Subcutaneous adipose tissue (tissue), 4 donors: ENCODE data around the gene CPA5. TPM values are rescaled to one million over a fixed set of nuclear protein-coding genes. Genes with fewer than 3 reads are reported as not detected.

ENCODE experiments used
- total RNA-seq, 4 donors: library from RNA; depleted of rRNA; stranded (reverse); fragments of >200 nt; gene quantifications; one replicate each; pipeline ENCODE4 v1.1.0, GENCODE V29; 2016
- TF ChIP-seq, protein P1 (sequence below): fragments of 450-650 bp; IDR thresholded peaks from one replicate; pipeline ENCODE4 v1.5.1; 2016; ENCODE audit warnings: low read depth, mild to moderate bottlenecking, control low read depth, antibody characterized with exemption, moderate library complexity

The CPA5 gene
- total RNA-seq, 4 donors from 2014 or later: not detected

DNA sequence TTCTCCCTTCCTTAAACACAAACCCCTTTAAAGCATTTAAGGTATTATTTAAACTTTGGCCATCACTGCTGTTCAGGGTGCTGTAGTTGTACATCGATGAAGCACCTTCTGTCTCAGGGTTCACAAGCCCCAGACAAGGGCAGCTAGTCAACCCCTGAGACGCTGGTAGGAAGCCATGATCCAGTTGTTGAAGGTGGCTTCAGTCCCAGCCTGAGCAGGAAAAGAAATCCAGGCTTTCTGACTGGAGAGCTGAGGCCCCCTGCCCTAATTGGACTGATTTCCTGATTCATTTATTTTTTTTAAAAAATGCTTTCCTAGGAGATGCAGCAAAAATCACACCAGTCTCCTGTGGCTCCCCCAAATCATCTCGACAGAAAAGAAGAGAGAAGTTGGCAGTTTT is 51.5 kb downstream of the CPA5 start:
- TF ChIP-seq, protein P1, sequence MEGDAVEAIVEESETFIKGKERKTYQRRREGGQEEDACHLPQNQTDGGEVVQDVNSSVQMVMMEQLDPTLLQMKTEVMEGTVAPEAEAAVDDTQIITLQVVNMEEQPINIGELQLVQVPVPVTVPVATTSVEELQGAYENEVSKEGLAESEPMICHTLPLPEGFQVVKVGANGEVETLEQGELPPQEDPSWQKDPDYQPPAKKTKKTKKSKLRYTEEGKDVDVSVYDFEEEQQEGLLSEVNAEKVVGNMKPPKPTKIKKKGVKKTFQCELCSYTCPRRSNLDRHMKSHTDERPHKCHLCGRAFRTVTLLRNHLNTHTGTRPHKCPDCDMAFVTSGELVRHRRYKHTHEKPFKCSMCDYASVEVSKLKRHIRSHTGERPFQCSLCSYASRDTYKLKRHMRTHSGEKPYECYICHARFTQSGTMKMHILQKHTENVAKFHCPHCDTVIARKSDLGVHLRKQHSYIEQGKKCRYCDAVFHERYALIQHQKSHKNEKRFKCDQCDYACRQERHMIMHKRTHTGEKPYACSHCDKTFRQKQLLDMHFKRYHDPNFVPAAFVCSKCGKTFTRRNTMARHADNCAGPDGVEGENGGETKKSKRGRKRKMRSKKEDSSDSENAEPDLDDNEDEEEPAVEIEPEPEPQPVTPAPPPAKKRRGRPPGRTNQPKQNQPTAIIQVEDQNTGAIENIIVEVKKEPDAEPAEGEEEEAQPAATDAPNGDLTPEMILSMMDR: no peak

DNA sequence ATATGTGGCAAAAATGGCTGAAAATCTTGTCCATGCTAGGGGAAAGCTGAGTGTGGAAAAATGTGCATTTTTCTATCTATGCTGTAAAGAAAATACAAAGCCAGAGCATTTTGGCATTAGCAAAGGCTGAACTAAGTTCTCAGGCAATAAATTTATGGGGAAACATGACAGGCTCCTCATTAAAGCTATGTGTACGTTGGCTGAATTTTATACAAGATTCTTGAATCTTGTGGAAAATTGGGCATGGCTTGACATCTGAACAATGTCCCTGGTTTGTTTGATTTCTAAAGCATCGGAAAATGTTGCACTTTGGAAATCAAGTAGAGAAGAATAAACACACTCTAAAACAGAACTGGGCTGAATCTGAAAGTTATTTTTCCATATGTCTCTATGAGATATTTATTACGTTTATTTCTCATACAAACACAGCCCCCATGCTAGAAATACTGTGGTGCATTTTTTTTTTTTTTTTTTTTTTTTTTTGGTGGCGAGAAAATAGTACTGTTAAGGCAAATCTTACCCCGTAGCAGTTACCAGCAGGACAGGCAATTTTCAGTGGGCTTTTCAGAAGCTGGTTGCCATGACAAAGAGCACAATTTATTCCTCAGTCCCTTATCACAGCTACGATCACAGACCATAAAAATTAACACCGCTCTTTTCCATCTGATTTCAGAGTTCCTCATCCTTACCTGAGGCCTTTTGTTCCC is 52.6 kb downstream of the CPA5 start:
- TF ChIP-seq, protein P1: no peak

GRCh38 chr7:130397758-130398073 is 53.1 kb downstream of the CPA5 start:
- TF ChIP-seq, protein P1: no peak

- TF ChIP-seq, protein P1: no peak
Measured at GRCh38 chr7:130398526-130399090, 54.0 kb downstream of the CPA5 start.

GRCh38 chr7:130400120-130400572 is 55.5 kb downstream of the CPA5 start:
- TF ChIP-seq, protein P1: no peak

- TF ChIP-seq, protein P1: no peak
Measured at GRCh38 chr7:130401101-130401500, 56.5 kb downstream of the CPA5 start.

GRCh38 chr7:130401578-130401977 is 57.0 kb downstream of the CPA5 start:
- TF ChIP-seq, protein P1: no peak
